GM12878 (cell line): ENCODE measurements around the gene CYLC1. TPM values are rescaled to one million over a fixed set of nuclear protein-coding genes. Genes with fewer than 3 reads are reported as not detected.

Experiments used
- ATAC-seq: fragments of 200-7000 bp; cut with Tn5 transposase; 3 replicates; pipeline ENCODE4 v1.9.1; 2020; ENCODE audit warnings: mild to moderate bottlenecking, moderate library complexity
- BruUV-seq: library from RNA; stranded (reverse); fragments of 400-500 nt; replicated peaks from 2 replicates; lab custom pipeline; 2021; lab: Mats Ljungman, UMichigan
- CTCF ChIA-PET: fragments of 300-600 bp; sonication (Branson Sonifier 250); formaldehyde crosslinking; extraction: SDS; loops from one replicate; lab custom pipeline; 2021; ENCODE audit warnings: inconsistent platforms; lab: Yijun Ruan, JAX
- POLR2A ChIA-PET: fragments of 350-600 bp; formaldehyde crosslinking; extraction: SDS; loops from one replicate; lab custom pipeline; 2021; ENCODE audit warnings: inconsistent platforms; lab: Charles Lee
- RAD21 ChIA-PET: fragments of 300-600 bp; sonication (Branson Sonifier 250); formaldehyde crosslinking; loops from one replicate; lab custom pipeline; 2023; ENCODE audit warnings: antibody characterized with exemption; ENCODE audit not compliant: unreplicated experiment; lab: Charles Lee
- SMC1A ChIA-PET: fragments of 300-600 bp; sonication (Branson Sonifier 250); formaldehyde crosslinking; loops from one replicate; lab custom pipeline; 2023; ENCODE audit not compliant: unreplicated experiment, uncharacterized antibody; lab: Charles Lee
- DNase-seq: peaks from one replicate; pipeline ENCODE4 v3.0.0-alpha.2; 2011; ENCODE audit warnings: low read depth, low spot score
- FAIRE-seq: peaks from 3 replicates; lab custom pipeline; 2011; peaks lifted over from hg19 to GRCh38; lab: Jason Lieb, UNC
- H2AFZ ChIP-seq: 2 replicates; pipeline ENCODE4 v1.6.0; 2011; ENCODE audit warnings: low read depth, low read length, control low read depth; ENCODE audit not compliant: control insufficient read depth
- H3K27ac ChIP-seq: 2 replicates; pipeline ENCODE4 v1.5.1; 2011; ENCODE audit warnings: control low read depth; ENCODE audit not compliant: control insufficient read depth, insufficient read depth
- H3K27me3 ChIP-seq, 2 experiments: replicated peaks in 1 of 2; 2 replicates each; pipeline versions ENCODE4 v1.6.0 to v1.6.1; 2011; ENCODE audit warnings: low read length in 1 of 2; ENCODE audit not compliant: control insufficient read depth in 2 of 2, insufficient read depth in 2 of 2
- H3K36me3 ChIP-seq, 2 experiments: 2 replicates each; pipeline ENCODE4 v1.5.1; 2011; ENCODE audit warnings: low read length in 1 of 2; ENCODE audit not compliant: control insufficient read depth in 2 of 2, insufficient read depth in 2 of 2
- H3K4me1 ChIP-seq: 2 replicates; pipeline ENCODE4 v1.6.1; 2011; ENCODE audit warnings: mild to moderate bottlenecking, low read length, moderate library complexity, mixed read lengths; ENCODE audit not compliant: control insufficient read depth, insufficient read depth
- H3K4me2 ChIP-seq: 2 replicates; pipeline ENCODE4 v1.6.0; 2011; ENCODE audit warnings: control low read depth; ENCODE audit not compliant: control insufficient read depth, insufficient read depth
- H3K4me3 ChIP-seq: fragments of 200-600 bp; sonication (generic); 2 replicates; pipeline ENCODE4 v1.5.1; 2016
- H3K79me2 ChIP-seq: 2 replicates; pipeline ENCODE4 v1.6.0; 2011; ENCODE audit warnings: low read length; ENCODE audit not compliant: control insufficient read depth, insufficient read depth
- H3K9ac ChIP-seq: 2 replicates; pipeline ENCODE4 v1.8.0; 2011; ENCODE audit warnings: low read length, control low read depth, mixed read lengths; ENCODE audit not compliant: control insufficient read depth, insufficient read depth
- H3K9me3 ChIP-seq: replicated peaks from 3 replicates; pipeline ENCODE4 v1.5.1; 2011; ENCODE audit warnings: mild to moderate bottlenecking, low read length; ENCODE audit not compliant: control insufficient read depth, insufficient read depth
- H4K20me1 ChIP-seq: 2 replicates; pipeline ENCODE4 v1.6.0; 2011; ENCODE audit not compliant: control insufficient read depth, insufficient read depth
- NFXL1 ChIP-seq: fragments of 450-650 bp; IDR thresholded peaks from 2 replicates; pipeline ENCODE4 v1.6.1; 2017; ENCODE audit warnings: antibody characterized with exemption, mild to moderate bottlenecking, borderline replicate concordance
- PAX5 ChIP-seq: IDR thresholded peaks from 2 replicates; pipeline ENCODE4 v1.6.1; 2011; ENCODE audit warnings: low read depth, low read length, borderline replicate concordance
- POLR2AphosphoS2 ChIP-seq: IDR thresholded peaks from 2 replicates; pipeline ENCODE4 v1.6.1; 2011; ENCODE audit warnings: low read depth, mild to moderate bottlenecking, low read length, improper control_type of control experiment, moderate library complexity
- ZNF207 ChIP-seq: fragments of 450-650 bp; IDR thresholded peaks from 2 replicates; pipeline ENCODE4 v1.6.1; 2014; ENCODE audit warnings: antibody characterized with exemption, mild to moderate bottlenecking, borderline replicate concordance
- WGBS: methylation state at CpG from one replicate; pipeline ENCODE4 v1.1.6; 2016; ENCODE audit warnings: low lambda C conversion rate; ENCODE audit not compliant: insufficient replicate concordance, insufficient coverage; ENCODE audit errors: missing lambda C conversion rate; 5-methylcytosine and 5-hydroxymethylcytosine counted together
- in situ Hi-C: fragments of 300-500 bp; cut with MboI; formaldehyde crosslinking; loops from 9 replicates; pipeline ENCODE4 v1.14.3; 2018; ENCODE audit warnings: mixed read lengths
- intact Hi-C: fragments of 100-400 bp; cut with micrococcal nuclease; formaldehyde crosslinking; loops from one replicate; pipeline ENCODE4 v1.14.2; 2022; ENCODE audit not compliant: unreplicated experiment
- polyA plus RNA-seq, 11 experiments: library from polyadenylated mRNA; depleted of rRNA in 4 of 11; unstranded in 6 of 11; stranded (reverse) in 5 of 11; fragments of >200 nt; fragmentation: Nextera tagmentation in 4 of 11; fragmentation: Illumina TruSeq in 1 of 11; extraction: Ambion mirVana in 4 of 11; extraction: Trizol in 1 of 11; gene quantifications; 1 replicate in 1 of 11; 2 replicates in 10 of 11; pipeline versions ENCODE4 v1.2.1 to v1.2.3, GENCODE V29; 2011 to 2016; ENCODE audit warnings: inconsistent platforms in 2 of 11, missing spikeins in 2 of 11, low read depth in 1 of 11
- total RNA-seq, 4 experiments: library from RNA; depleted of rRNA in 3 of 4; stranded (reverse); fragments of >200 nt in 3 of 4; fragmentation: Illumina TruSeq in 1 of 4; extraction: Trizol in 1 of 4; gene quantifications; 2 replicates each; pipeline versions ENCODE4 v1.2.1 to v1.2.3, GENCODE V29; 2013 to 2021
- TF ChIP-seq, protein P1 (sequence below): fragments of 450-650 bp; formaldehyde crosslinking; IDR thresholded peaks from 2 replicates; pipeline ENCODE4 v1.5.0; 2022; ENCODE audit warnings: mild to moderate bottlenecking, missing genetic modification characterization
- TF ChIP-seq, protein P2 (sequence below): IDR thresholded peaks from 2 replicates; pipeline ENCODE4 v1.6.1; 2011; ENCODE audit warnings: borderline replicate concordance, low read depth, mild to moderate bottlenecking, moderate library complexity, low read length; ENCODE audit not compliant: insufficient read depth, poor library complexity, severe bottlenecking

The CYLC1 gene
- total and polyA plus RNA-seq, 10 of the 15 experiments (the other 5 are each of a cell fraction or from before 2014, with no cell fraction given): not detected

DNA sequence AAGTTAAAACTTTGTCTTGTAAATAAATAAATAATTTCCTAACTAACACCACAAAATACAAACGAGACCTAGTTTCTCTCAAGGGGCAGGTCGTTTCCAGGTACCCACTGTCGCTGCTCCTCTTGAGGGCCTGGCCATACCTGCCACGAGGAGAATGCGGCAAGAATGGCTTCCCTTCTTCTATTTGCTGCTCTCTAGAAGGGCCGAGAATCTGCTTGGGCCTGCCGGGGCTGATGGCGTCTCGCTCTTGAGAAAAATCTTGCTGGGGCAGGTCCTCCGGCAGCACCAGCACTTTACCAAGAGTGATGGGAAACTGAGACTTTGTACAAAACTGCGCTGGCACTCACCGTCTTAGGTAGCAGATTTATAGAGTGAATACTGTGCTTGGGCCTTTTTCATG is 31.5 kb downstream of the CYLC1 start:
- FAIRE-seq (no peak), DNase-seq (no peak), ATAC-seq (no peak)
- H2AFZ ChIP-seq: no peak overlapping the region
- POLR2A ChIA-PET: no interaction called here
- SMC1A ChIA-PET: no interaction called here
- CTCF ChIA-PET: no interaction called here
- 38% methylated on average over 12 of the region's 12 CpGs for WGBS
- intact Hi-C loops (no loop called here), in situ Hi-C loops (no loop called here)
- no peaks in the 10 kb centered on the region for H3K27me3 ChIP-seq
- no TSS peak for BruUV-seq
- H3K27ac ChIP-seq: no peak overlapping the region
- H3K9me3 ChIP-seq: no peaks in the 10 kb centered on the region
- H3K9ac ChIP-seq: no peak overlapping the region
- H4K20me1 ChIP-seq: no peaks in the 10 kb centered on the region
- H3K36me3 ChIP-seq: no peaks in the 10 kb centered on the region
- H3K4me3 ChIP-seq: no peak overlapping the region
- H3K79me2 ChIP-seq: no peaks in the 10 kb centered on the region
- RAD21 ChIA-PET: no interaction called here
- H3K4me1 ChIP-seq: no peaks in the 10 kb centered on the region
- TF ChIP-seq, protein P1, sequence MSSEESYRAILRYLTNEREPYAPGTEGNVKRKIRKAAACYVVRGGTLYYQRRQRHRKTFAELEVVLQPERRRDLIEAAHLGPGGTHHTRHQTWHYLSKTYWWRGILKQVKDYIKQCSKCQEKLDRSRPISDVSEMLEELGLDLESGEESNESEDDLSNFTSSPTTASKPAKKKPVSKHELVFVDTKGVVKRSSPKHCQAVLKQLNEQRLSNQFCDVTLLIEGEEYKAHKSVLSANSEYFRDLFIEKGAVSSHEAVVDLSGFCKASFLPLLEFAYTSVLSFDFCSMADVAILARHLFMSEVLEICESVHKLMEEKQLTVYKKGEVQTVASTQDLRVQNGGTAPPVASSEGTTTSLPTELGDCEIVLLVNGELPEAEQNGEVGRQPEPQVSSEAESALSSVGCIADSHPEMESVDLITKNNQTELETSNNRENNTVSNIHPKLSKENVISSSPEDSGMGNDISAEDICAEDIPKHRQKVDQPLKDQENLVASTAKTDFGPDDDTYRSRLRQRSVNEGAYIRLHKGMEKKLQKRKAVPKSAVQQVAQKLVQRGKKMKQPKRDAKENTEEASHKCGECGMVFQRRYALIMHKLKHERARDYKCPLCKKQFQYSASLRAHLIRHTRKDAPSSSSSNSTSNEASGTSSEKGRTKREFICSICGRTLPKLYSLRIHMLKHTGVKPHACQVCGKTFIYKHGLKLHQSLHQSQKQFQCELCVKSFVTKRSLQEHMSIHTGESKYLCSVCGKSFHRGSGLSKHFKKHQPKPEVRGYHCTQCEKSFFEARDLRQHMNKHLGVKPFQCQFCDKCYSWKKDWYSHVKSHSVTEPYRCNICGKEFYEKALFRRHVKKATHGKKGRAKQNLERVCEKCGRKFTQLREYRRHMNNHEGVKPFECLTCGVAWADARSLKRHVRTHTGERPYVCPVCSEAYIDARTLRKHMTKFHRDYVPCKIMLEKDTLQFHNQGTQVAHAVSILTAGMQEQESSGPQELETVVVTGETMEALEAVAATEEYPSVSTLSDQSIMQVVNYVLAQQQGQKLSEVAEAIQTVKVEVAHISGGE (CRISPR knock-in tag): no peak
- TF ChIP-seq, protein P2, sequence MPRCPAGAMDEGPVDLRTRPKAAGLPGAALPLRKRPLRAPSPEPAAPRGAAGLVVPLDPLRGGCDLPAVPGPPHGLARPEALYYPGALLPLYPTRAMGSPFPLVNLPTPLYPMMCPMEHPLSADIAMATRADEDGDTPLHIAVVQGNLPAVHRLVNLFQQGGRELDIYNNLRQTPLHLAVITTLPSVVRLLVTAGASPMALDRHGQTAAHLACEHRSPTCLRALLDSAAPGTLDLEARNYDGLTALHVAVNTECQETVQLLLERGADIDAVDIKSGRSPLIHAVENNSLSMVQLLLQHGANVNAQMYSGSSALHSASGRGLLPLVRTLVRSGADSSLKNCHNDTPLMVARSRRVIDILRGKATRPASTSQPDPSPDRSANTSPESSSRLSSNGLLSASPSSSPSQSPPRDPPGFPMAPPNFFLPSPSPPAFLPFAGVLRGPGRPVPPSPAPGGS: no peak
- no peak for TF ChIP-seq PAX5
- TF ChIP-seq NFXL1: no peak
- TF ChIP-seq ZNF207: no peak
- TF ChIP-seq POLR2AphosphoS2: no peak
- H3K4me2 ChIP-seq: no peak overlapping the region
